Adrenal gland (tissue), 12 donors: Measurements from ENCODE around the gene NDUFB6. TPM values are rescaled to one million over a fixed set of nuclear protein-coding genes. Genes with fewer than 3 reads are reported as not detected.

Source experiments
- DNase-seq, 7 donors: peaks; one replicate each; pipeline ENCODE4 v3.0.0-alpha.2; 2019 to 2020
- H3K27ac ChIP-seq, 5 donors: fragments of 200-600 bp; sonication (generic) in 4 of 5; 1 replicate in 3 of 5; 2 replicates in 2 of 5; pipeline versions ENCODE4 v1.5.1 to v1.8.0; 2016 to 2020; ENCODE audit warnings: mild to moderate bottlenecking in 1 of 5
- H3K27me3 ChIP-seq: fragments of 200-600 bp; 2 replicates; pipeline ENCODE4 v1.8.0; 2021
- H3K36me3 ChIP-seq, 2 donors: fragments of 200-600 bp; replicated peaks in 1 of 2; 1 replicate in 1 of 2; 2 replicates in 1 of 2; pipeline versions ENCODE4 v1.5.1 to v1.8.0; 2018 to 2022
- H3K4me1 ChIP-seq, 2 donors: fragments of 200-600 bp; replicated peaks in 1 of 2; 1 replicate in 1 of 2; 2 replicates in 1 of 2; pipeline versions ENCODE4 v1.5.1 to v1.8.0; 2018 to 2021
- H3K4me3 ChIP-seq, 4 donors: fragments of 200-600 bp; sonication (generic) in 3 of 4; one replicate each; pipeline ENCODE4 v1.5.1; 2016 to 2018
- H3K9me3 ChIP-seq, 3 donors: fragments of 200-600 bp; sonication (generic) in 1 of 3; replicated peaks in 1 of 3; 1 replicate in 2 of 3; 2 replicates in 1 of 3; pipeline versions ENCODE4 v1.5.1 to v1.8.0; 2016 to 2021
- POLR2A ChIP-seq, 2 donors: fragments of 450-650 bp; IDR thresholded peaks; one replicate each; pipeline ENCODE4 v1.6.1; 2017; ENCODE audit warnings: antibody characterized with exemption in 2 of 2, mild to moderate bottlenecking in 2 of 2, moderate library complexity in 1 of 2
- WGBS, 4 donors: extraction: QIAGEN DNeasy Blood & Tissue Kit in 2 of 4; methylation state at CpG; one replicate each; pipeline versions ENCODE4 v1.1.5 to v1.1.7; 2013 to 2017; 5-methylcytosine and 5-hydroxymethylcytosine counted together
- intact Hi-C, 2 donors: fragments of 100-400 bp; cut with DNase I; formaldehyde crosslinking; loops; one replicate each; pipeline versions ENCODE4 v1.14.1 to v1.15.0; 2022 to 2023
- polyA plus RNA-seq, 3 donors: library from polyadenylated mRNA; stranded (reverse); fragments of 200-250 nt in 2 of 3; fragments of 350-450 nt in 1 of 3; fragmentation: Illumina TruSeq in 1 of 3; extraction: RNeasy Lipid Tissue Mini Kit (QIAGEN cat#74804) in 1 of 3; gene quantifications; one replicate each; pipeline ENCODE4 v1.2.3, GENCODE V29; 2013 to 2014
- total RNA-seq, 9 donors: library from RNA; depleted of rRNA in 4 of 9; stranded (reverse); fragments of >200 nt in 4 of 9; fragments of 120-200 nt in 1 of 9; fragmentation: NEBNext Ultra II Directional in 1 of 9; extraction: Animal tissue kit (Norgen Biotek cat#: 25700) in 1 of 9; gene quantifications; one replicate each; pipeline versions ENCODE4 v1.1.0 to v1.2.4, GENCODE V29; 2013 to 2023
- TF ChIP-seq, protein P1 (sequence below), 6 experiments: fragments of 450-650 bp in 4 of 6; fragments of 200-600 bp in 2 of 6; sonication (generic) in 1 of 6; IDR thresholded peaks; 1 replicate in 5 of 6; 2 replicates in 1 of 6; pipeline versions ENCODE4 v1.5.1 to v1.8.0; 2016 to 2021; ENCODE audit warnings: antibody characterized with exemption in 6 of 6, mild to moderate bottlenecking in 2 of 6, moderate library complexity in 1 of 6
- donor health status: healthy with polysubstance abuse.
- donor health status: Bipolar disorder and iron deficiency.
- donor health status: DM: yes; HTN: yes; CAD: no.
- donor health status: DM: no; HTN: no; CAD: no.
- donor health status: DM: no; HTN: no; CAD: no.
- donor health status: DM: yes; HTN: yes; CAD: no.

Gene NDUFB6
- total and polyA plus RNA-seq, 12 donors, result 23.2 to 76.9 (median 49.6) TPM

DNA sequence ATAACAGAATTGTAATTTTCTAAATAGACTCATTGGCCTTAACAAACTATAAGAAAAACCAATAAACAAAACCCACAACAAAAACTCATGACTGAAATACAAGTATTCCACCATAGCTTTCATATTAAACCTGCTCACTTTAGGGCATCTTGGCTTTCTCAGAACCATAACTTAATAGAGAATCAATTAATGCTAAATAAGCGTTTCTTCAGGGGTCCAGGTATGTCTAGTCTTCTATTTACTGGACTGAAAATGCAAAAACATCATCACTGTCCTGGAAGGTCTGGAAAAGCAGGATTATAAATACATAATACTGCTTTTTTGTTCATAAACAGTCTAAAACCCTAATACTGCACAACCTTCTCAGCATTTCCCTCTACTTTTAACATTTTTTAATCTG, 27.1 kb downstream of the NDUFB6 start:
- TF ChIP-seq POLR2A (IDR thresholded peaks at IDR 0.05), result no peak
- TF ChIP-seq, protein P1, sequence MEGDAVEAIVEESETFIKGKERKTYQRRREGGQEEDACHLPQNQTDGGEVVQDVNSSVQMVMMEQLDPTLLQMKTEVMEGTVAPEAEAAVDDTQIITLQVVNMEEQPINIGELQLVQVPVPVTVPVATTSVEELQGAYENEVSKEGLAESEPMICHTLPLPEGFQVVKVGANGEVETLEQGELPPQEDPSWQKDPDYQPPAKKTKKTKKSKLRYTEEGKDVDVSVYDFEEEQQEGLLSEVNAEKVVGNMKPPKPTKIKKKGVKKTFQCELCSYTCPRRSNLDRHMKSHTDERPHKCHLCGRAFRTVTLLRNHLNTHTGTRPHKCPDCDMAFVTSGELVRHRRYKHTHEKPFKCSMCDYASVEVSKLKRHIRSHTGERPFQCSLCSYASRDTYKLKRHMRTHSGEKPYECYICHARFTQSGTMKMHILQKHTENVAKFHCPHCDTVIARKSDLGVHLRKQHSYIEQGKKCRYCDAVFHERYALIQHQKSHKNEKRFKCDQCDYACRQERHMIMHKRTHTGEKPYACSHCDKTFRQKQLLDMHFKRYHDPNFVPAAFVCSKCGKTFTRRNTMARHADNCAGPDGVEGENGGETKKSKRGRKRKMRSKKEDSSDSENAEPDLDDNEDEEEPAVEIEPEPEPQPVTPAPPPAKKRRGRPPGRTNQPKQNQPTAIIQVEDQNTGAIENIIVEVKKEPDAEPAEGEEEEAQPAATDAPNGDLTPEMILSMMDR (IDR thresholded peaks at IDR 0.05), result no peak
- Histone ChIP-seq H3K4me3 (no peak overlapping the region), H3K9me3 (no peaks in the 10 kb centered on the region), H3K27ac (no peak overlapping the region), H3K36me3 (peaks cover 0 to 20% of the 10 kb centered on the region in 2 donors), H3K4me1 (peaks cover 4 to 37% of the 10 kb centered on the region in 2 donors), H3K27me3 (no peaks in the 10 kb centered on the region)
- intact Hi-C loops, result no loop called here
- DNase-seq, result no peak
- WGBS, 4 donors, result 68 to 100% (median 89%) methylated on average over 1 of the region's 1 CpG

GRCh38 chr9:32543047-32543446, 29.9 kb downstream of the NDUFB6 start:
- no peak for DNase-seq
- Histone ChIP-seq H3K36me3 (peaks cover 0 to 20% of the 10 kb centered on the region in 2 donors), H3K27me3 (no peaks in the 10 kb centered on the region), H3K4me3 (no peak overlapping the region), H3K27ac (no peak overlapping the region), H3K9me3 (no peaks in the 10 kb centered on the region), H3K4me1 (peaks cover 4 to 23% of the 10 kb centered on the region in 2 donors)
- no peak for TF ChIP-seq POLR2A (IDR thresholded peaks at IDR 0.05)
- TF ChIP-seq, protein P1 (IDR thresholded peaks at IDR 0.05), result no peak
- intact Hi-C loops, result no loop called here
- WGBS, 4 donors, result 96 to 100% (median 97%) methylated on average over 4 of the region's 4 CpGs

DNA sequence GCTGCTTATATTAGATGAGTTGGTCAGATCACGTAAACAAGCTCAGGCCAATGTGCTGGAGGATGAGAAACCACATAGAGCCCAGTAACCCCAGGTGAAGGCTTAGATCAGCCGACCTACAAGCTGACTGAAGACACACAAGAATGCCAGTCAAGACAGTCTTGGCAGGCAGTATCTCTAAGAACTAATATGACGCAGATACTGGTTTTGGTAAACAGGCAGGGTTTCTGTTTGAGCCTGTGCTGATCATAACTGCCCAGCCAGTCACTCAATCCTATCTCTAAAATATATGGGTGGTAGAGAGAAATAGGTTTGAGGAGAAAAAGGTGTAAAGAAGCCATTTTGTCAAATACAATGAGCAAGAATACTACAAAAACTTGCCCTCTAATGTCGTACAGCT, 39.1 kb downstream of the NDUFB6 start:
- intact Hi-C loops, result no loop called here

DNA sequence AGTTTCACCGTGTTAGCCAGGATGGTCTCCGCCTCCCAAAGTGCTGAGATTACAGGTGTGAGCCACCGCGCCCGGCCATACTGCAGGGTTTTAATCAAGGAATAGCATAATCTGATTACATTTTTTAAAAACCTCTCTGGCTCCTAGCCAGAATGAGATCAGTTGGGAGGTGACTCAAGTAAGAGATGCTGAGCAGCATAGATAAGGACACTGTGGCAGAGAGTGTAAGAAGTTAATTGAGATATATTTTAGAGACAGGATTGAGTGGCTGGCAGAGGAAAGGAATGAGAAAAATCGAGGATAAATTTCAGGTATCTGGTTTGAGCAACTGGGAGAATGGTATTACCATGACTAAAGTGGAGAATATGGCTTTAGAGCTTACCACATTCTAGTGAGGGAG, 39.6 kb downstream of the NDUFB6 start:
- TF ChIP-seq, protein P1 (IDR thresholded peaks at IDR 0.05), result no peak
- no peak for TF ChIP-seq POLR2A (IDR thresholded peaks at IDR 0.05)
- DNase-seq, result no peak
- H3K27ac ChIP-seq, result no peak overlapping the region
- no peaks in the 10 kb centered on the region for H3K9me3 ChIP-seq
- no peaks in the 10 kb centered on the region for H3K4me1 ChIP-seq
- 92 to 96% (median 94%) methylated on average over 6 of the region's 6 CpGs for WGBS, 4 donors
- intact Hi-C loops, result no loop called here
- no peaks in the 10 kb centered on the region for H3K27me3 ChIP-seq
- H3K4me3 ChIP-seq, result no peak overlapping the region
- no peaks in the 10 kb centered on the region for H3K36me3 ChIP-seq

More for the DNA sequence above, 39.1 kb downstream of the NDUFB6 start:
- Histone ChIP-seq H3K4me3 (no peak overlapping the region), H3K36me3 (no peaks in the 10 kb centered on the region), H3K27ac (no peak overlapping the region), H3K27me3 (no peaks in the 10 kb centered on the region), H3K9me3 (no peaks in the 10 kb centered on the region), H3K4me1 (no peaks in the 10 kb centered on the region)
- 96 to 98% (median 97%) methylated on average over 4 of the region's 4 CpGs for WGBS, 4 donors
- no peak for DNase-seq
- no peak for TF ChIP-seq POLR2A (IDR thresholded peaks at IDR 0.05)
- TF ChIP-seq, protein P1 (IDR thresholded peaks at IDR 0.05), result no peak
